Activated naive CD4-positive, alpha-beta T cell treated with anti-CD3 and anti-CD28 coated beads, Interleukin-2, amount 10 ng/mL, durations not matched to agents 7 days and 5 days (primary cell): Measurements from ENCODE around the gene IZUMO2.

Experiments
- CTCF ChIA-PET: fragments of 350-600 bp; sonication (Branson Sonifier 250); formaldehyde crosslinking; loops from one replicate; lab custom pipeline; 2021; ENCODE audit warnings: antibody characterized with exemption; lab: Charles Lee
- DNase-seq: peaks from one replicate; pipeline ENCODE4 v3.0.0-alpha.2; 2020
- H3K27ac Mint-ChIP-seq: one replicate; pipeline ENCODE4 v1.8.0; 2021; ENCODE audit warnings: mild to moderate bottlenecking, moderate library complexity, mixed read lengths
- H3K27me3 Mint-ChIP-seq: one replicate; pipeline ENCODE4 v1.8.0; 2021; ENCODE audit warnings: mild to moderate bottlenecking, mixed read lengths
- H3K36me3 Mint-ChIP-seq: one replicate; pipeline ENCODE4 v1.8.0; 2021; ENCODE audit warnings: mixed read lengths
- H3K4me1 Mint-ChIP-seq: one replicate; pipeline ENCODE4 v1.8.0; 2021; ENCODE audit warnings: mixed read lengths
- H3K4me3 Mint-ChIP-seq: one replicate; pipeline ENCODE4 v1.8.0; 2021; ENCODE audit warnings: mild to moderate bottlenecking, moderate library complexity, mixed read lengths
- H3K9me3 Mint-ChIP-seq: one replicate; pipeline ENCODE4 v1.8.0; 2021; ENCODE audit warnings: mixed read lengths

The IZUMO2 gene

GRCh38 chr19:50162988-50163387 is at the start of gene IZUMO2:
TSS of gene IZUMO2 (minus strand) at chr19:50163281. CDS start at chr19:50163194, 87 bp downstream.
- Mint-ChIP-seq H3K4me3 (no peak within 1 kb of the TSS), H3K27ac (no peak within 1 kb of the TSS), H3K27me3 (peaks cover 11% of the 10 kb centered on the region), H3K4me1 (no peaks in the 10 kb centered on the region), H3K9me3 (no peaks in the 10 kb centered on the region), H3K36me3 (no peaks in the 10 kb centered on the region)
- CTCF ChIA-PET, result no interaction called here
- no peak for DNase-seq

GRCh38 chr19:50210425-50210824 is 47.3 kb upstream of the IZUMO2 start:
- CTCF ChIA-PET, result no interaction called here
- no peaks in the 10 kb centered on the region for H3K36me3 Mint-ChIP-seq
- DNase-seq, result no peak
- no peak overlapping the region for H3K27ac Mint-ChIP-seq
- no peak overlapping the region for H3K4me3 Mint-ChIP-seq
- no peaks in the 10 kb centered on the region for H3K4me1 Mint-ChIP-seq
- H3K9me3 Mint-ChIP-seq, result peaks cover 2% of the 10 kb centered on the region
- H3K27me3 Mint-ChIP-seq, result peaks cover 27% of the 10 kb centered on the region

- Mint-ChIP-seq H3K36me3 (no peaks in the 10 kb centered on the region), H3K27ac (no peak overlapping the region), H3K27me3 (peaks cover 36% of the 10 kb centered on the region), H3K4me1 (no peaks in the 10 kb centered on the region), H3K9me3 (peaks cover 2% of the 10 kb centered on the region), H3K4me3 (no peak overlapping the region)
- no peak for DNase-seq
- CTCF ChIA-PET, result no interaction called here
These were observed 46.0 kb upstream of the IZUMO2 start for GRCh38 chr19:50209131-50209530.

GRCh38 chr19:50207730-50208129 is 44.6 kb upstream of the IZUMO2 start:
- no peaks in the 10 kb centered on the region for H3K36me3 Mint-ChIP-seq
- no peak overlapping the region for H3K27ac Mint-ChIP-seq

GRCh38 chr19:50206191-50206590 is 43.1 kb upstream of the IZUMO2 start:
- no peak for DNase-seq
- H3K27me3 Mint-ChIP-seq, result peaks cover 58% of the 10 kb centered on the region
- H3K4me3 Mint-ChIP-seq, result no peak overlapping the region
- H3K36me3 Mint-ChIP-seq, result no peaks in the 10 kb centered on the region
- CTCF ChIA-PET, result no interaction called here
- peaks cover 2% of the 10 kb centered on the region for H3K9me3 Mint-ChIP-seq
- H3K4me1 Mint-ChIP-seq, result no peaks in the 10 kb centered on the region
- no peak overlapping the region for H3K27ac Mint-ChIP-seq

More at GRCh38 chr19:50207730-50208129, 44.6 kb upstream of the IZUMO2 start:
- no peaks in the 10 kb centered on the region for H3K4me1 Mint-ChIP-seq
- peaks cover 49% of the 10 kb centered on the region for H3K27me3 Mint-ChIP-seq
- peaks cover 2% of the 10 kb centered on the region for H3K9me3 Mint-ChIP-seq
- H3K4me3 Mint-ChIP-seq, result no peak overlapping the region
- DNase-seq, result no peak
- CTCF ChIA-PET, result no interaction called here

GRCh38 chr19:50205681-50206138 is 42.6 kb upstream of the IZUMO2 start:
- H3K4me3 Mint-ChIP-seq, result no peak overlapping the region
- H3K9me3 Mint-ChIP-seq, result peaks cover 2% of the 10 kb centered on the region
- no peak for DNase-seq
- H3K4me1 Mint-ChIP-seq, result no peaks in the 10 kb centered on the region
- H3K36me3 Mint-ChIP-seq, result no peaks in the 10 kb centered on the region
- H3K27ac Mint-ChIP-seq, result no peak overlapping the region
- peaks cover 58% of the 10 kb centered on the region for H3K27me3 Mint-ChIP-seq
- CTCF ChIA-PET, result no interaction called here

GRCh38 chr19:50204811-50205675 is 42.0 kb upstream of the IZUMO2 start:
- peaks cover 1% of the 10 kb centered on the region for H3K9me3 Mint-ChIP-seq
- CTCF ChIA-PET, result no interaction called here
- H3K4me1 Mint-ChIP-seq, result no peaks in the 10 kb centered on the region
- peaks cover 58% of the 10 kb centered on the region for H3K27me3 Mint-ChIP-seq
- no peak for DNase-seq
- H3K36me3 Mint-ChIP-seq, result no peaks in the 10 kb centered on the region
- no peak overlapping the region for H3K27ac Mint-ChIP-seq
- H3K4me3 Mint-ChIP-seq, result no peak overlapping the region

GRCh38 chr19:50204081-50204428 is 41.0 kb upstream of the IZUMO2 start:
- Mint-ChIP-seq H3K9me3 (no peaks in the 10 kb centered on the region), H3K27me3 (peaks cover 63% of the 10 kb centered on the region), H3K27ac (no peak overlapping the region), H3K36me3 (no peaks in the 10 kb centered on the region), H3K4me1 (no peaks in the 10 kb centered on the region), H3K4me3 (no peak overlapping the region)
- CTCF ChIA-PET, result no interaction called here
- DNase-seq, result no peak

- CTCF ChIA-PET, result no interaction called here
- Mint-ChIP-seq H3K9me3 (no peaks in the 10 kb centered on the region), H3K4me3 (no peak within 1 kb of the TSS), H3K27ac (no peak within 1 kb of the TSS), H3K27me3 (peaks cover 66% of the 10 kb centered on the region), H3K36me3 (no peaks in the 10 kb centered on the region), H3K4me1 (no peaks in the 10 kb centered on the region)
- DNase-seq, result no peak
These were observed 40.4 kb upstream of the IZUMO2 start, which contains the start of gene MYH14 for GRCh38 chr19:50203281-50204080. TSS of gene MYH14 (plus strand) at chr19:50203622. CDS start at chr19:50210366, 6,744 bp downstream.

GRCh38 chr19:50202962-50203280 is 39.8 kb upstream of the IZUMO2 start:
- DNase-seq, result no peak
- CTCF ChIA-PET, result no interaction called here
- Mint-ChIP-seq H3K36me3 (no peaks in the 10 kb centered on the region), H3K27ac (no peak overlapping the region), H3K9me3 (no peaks in the 10 kb centered on the region), H3K27me3 (peaks cover 66% of the 10 kb centered on the region), H3K4me1 (no peaks in the 10 kb centered on the region), H3K4me3 (no peak overlapping the region)

- DNase-seq, result no peak
- no peaks in the 10 kb centered on the region for H3K4me1 Mint-ChIP-seq
- H3K4me3 Mint-ChIP-seq, result no peak overlapping the region
- no peaks in the 10 kb centered on the region for H3K36me3 Mint-ChIP-seq
- H3K27me3 Mint-ChIP-seq, result peaks cover 63% of the 10 kb centered on the region
- H3K9me3 Mint-ChIP-seq, result no peaks in the 10 kb centered on the region
- H3K27ac Mint-ChIP-seq, result no peak overlapping the region
- CTCF ChIA-PET, result no interaction called here
These were observed 39.3 kb upstream of the IZUMO2 start for GRCh38 chr19:50202386-50202785.

- CTCF ChIA-PET, result no interaction called here
These were observed 36.1 kb upstream of the IZUMO2 start for GRCh38 chr19:50199259-50199555.

GRCh38 chr19:50198431-50199258 is 35.6 kb upstream of the IZUMO2 start:
- Mint-ChIP-seq H3K9me3 (no peaks in the 10 kb centered on the region), H3K4me3 (no peak overlapping the region), H3K27me3 (peaks cover 30% of the 10 kb centered on the region), H3K4me1 (no peaks in the 10 kb centered on the region), H3K36me3 (no peaks in the 10 kb centered on the region), H3K27ac (no peak overlapping the region)
- no peak for DNase-seq
- CTCF ChIA-PET, result no interaction called here

More at GRCh38 chr19:50199259-50199555, 36.1 kb upstream of the IZUMO2 start:
- Mint-ChIP-seq H3K36me3 (no peaks in the 10 kb centered on the region), H3K4me3 (no peak overlapping the region), H3K4me1 (no peaks in the 10 kb centered on the region), H3K27ac (no peak overlapping the region), H3K27me3 (peaks cover 36% of the 10 kb centered on the region), H3K9me3 (no peaks in the 10 kb centered on the region)
- no peak for DNase-seq

GRCh38 chr19:50197348-50197747 is 34.3 kb upstream of the IZUMO2 start:
- no peaks in the 10 kb centered on the region for H3K36me3 Mint-ChIP-seq

More at GRCh38 chr19:50197348-50197747, 34.3 kb upstream of the IZUMO2 start:
- no peak for DNase-seq
- H3K4me1 Mint-ChIP-seq, result no peaks in the 10 kb centered on the region
- H3K27me3 Mint-ChIP-seq, result peaks cover 22% of the 10 kb centered on the region
- no peaks in the 10 kb centered on the region for H3K9me3 Mint-ChIP-seq
- CTCF ChIA-PET, result no interaction called here
- no peak overlapping the region for H3K27ac Mint-ChIP-seq
- H3K4me3 Mint-ChIP-seq, result no peak overlapping the region
